22Rv1 (cell line): ENCODE data around the gene ZNF26.
"Not testable (repeated sequence)": the region's sequence is repeated elsewhere in the genome, so short reads cannot be mapped to it uniquely, and the experiment has no call there.

Experiments used
- H3K27ac ChIP-seq: fragments of 450-650 bp; 2 replicates; pipeline ENCODE4 v1.5.1; 2017
- ZFX ChIP-seq: fragments of 450-650 bp; IDR thresholded peaks from 2 replicates; pipeline ENCODE4 v1.6.1; 2017; ENCODE audit warnings: antibody characterized with exemption, borderline replicate concordance
- TF ChIP-seq, protein P1 (sequence below): fragments of 450-650 bp; IDR thresholded peaks from 2 replicates; pipeline ENCODE4 v1.5.1; 2017; ENCODE audit warnings: mild to moderate bottlenecking

Gene ZNF26, protein sequence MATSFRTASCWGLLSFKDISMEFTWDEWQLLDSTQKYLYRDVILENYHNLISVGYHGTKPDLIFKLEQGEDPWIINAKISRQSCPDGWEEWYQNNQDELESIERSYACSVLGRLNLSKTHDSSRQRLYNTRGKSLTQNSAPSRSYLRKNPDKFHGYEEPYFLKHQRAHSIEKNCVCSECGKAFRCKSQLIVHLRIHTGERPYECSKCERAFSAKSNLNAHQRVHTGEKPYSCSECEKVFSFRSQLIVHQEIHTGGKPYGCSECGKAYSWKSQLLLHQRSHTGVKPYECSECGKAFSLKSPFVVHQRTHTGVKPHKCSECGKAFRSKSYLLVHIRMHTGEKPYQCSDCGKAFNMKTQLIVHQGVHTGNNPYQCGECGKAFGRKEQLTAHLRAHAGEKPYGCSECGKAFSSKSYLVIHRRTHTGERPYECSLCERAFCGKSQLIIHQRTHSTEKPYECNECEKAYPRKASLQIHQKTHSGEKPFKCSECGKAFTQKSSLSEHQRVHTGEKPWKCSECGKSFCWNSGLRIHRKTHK

DNA sequence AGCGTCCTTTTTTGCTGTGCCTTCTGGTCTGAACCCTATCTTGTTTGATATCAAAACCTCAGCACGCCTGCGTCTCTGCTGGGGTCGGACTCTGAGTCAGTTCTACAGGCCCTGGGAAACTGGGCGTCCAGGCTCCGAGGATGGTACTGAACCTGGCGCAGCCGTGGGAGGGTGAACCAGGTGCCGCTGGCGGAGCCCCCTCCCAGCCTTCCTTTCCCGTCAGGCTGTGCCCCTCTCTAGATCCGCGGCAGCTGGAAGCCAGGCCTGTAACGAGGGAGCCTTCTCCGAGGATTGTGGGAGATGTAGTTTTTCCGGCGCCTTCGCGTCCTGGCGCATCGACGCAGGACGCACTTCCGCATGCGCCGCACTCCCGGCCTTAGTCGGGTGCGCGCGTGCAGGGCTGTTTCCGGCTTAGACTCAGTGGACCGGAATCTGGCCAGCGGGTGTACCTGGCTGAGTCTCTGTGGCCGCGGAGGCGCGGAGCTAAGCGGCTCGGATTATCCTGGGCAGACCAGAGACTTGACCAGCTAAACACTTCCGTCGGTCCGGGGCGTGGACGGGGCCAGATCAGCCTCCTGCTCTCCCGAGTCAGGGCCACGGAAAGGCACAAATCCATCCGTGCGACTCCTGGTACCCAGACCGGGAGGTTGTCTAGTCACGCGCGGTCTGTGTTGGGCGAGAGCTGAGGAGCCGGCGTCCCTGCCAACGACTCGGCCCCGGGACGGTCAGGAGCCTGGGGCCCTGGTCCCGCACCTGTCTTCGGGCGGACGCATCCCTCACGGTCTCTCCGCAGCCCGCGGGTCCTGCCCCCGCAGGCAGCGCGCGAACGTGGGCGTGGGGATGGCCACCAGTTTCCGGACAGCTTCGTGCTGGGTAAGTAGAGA lies at the start of gene ZNF26:
TSS of gene ZNF26 (plus strand) at position 367 of the 884 bp plus-strand sequence. CDS start at position 841, 474 bp downstream.
- TF ChIP-seq, protein P1, sequence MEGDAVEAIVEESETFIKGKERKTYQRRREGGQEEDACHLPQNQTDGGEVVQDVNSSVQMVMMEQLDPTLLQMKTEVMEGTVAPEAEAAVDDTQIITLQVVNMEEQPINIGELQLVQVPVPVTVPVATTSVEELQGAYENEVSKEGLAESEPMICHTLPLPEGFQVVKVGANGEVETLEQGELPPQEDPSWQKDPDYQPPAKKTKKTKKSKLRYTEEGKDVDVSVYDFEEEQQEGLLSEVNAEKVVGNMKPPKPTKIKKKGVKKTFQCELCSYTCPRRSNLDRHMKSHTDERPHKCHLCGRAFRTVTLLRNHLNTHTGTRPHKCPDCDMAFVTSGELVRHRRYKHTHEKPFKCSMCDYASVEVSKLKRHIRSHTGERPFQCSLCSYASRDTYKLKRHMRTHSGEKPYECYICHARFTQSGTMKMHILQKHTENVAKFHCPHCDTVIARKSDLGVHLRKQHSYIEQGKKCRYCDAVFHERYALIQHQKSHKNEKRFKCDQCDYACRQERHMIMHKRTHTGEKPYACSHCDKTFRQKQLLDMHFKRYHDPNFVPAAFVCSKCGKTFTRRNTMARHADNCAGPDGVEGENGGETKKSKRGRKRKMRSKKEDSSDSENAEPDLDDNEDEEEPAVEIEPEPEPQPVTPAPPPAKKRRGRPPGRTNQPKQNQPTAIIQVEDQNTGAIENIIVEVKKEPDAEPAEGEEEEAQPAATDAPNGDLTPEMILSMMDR, result no peak
- no peak for TF ChIP-seq ZFX
- H3K27ac ChIP-seq, result peak within 1 kb of the TSS; percentile 75

DNA sequence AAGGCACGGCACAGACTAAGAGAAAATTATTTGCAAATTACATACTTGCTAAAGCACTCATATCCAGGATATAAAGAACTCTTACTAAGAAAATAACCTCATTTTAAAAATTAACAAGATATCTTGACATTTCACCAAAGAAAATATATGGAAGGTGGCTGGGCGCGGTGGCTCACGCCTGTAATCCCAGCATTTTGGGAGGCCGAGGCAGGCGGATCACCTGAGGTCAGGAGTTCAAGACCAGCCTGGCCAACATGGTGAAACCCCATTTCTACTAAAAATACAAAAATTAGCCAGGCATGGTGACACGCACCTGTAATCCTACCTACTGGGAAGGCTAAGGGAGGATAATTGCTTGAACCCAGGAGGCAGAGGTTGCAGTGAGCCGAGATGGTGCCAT lies 49.2 kb upstream of the ZNF26 start:
- not testable (repeated sequence) for H3K27ac ChIP-seq

DNA sequence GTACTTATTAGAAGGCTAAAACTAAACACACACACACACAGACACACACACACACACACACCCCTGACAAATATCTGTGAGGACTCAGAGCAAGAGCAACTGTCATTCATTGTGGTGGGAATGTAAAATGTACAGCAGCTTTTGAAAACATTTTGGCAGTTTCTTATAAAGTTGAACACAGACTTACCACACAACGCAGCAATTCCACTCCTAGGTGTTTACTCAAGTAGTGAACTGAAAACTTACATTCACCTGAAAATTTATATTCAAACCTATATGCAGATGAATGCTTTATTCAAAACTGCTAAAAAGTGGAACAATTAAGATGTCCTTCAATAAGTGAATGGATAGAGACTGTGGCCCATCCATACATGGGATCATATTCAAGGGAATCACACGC lies 48.7 kb upstream of the ZNF26 start:
- TF ChIP-seq ZFX, result no peak
- TF ChIP-seq, protein P1, result no peak
- H3K27ac ChIP-seq, result no peak overlapping the region

GRCh38 chr12:132938807-132939206 lies 47.4 kb upstream of the ZNF26 start:
- not testable (repeated sequence) for H3K27ac ChIP-seq

- H3K27ac ChIP-seq, result no peak overlapping the region
- TF ChIP-seq, protein P1, result no peak
- TF ChIP-seq ZFX, result no peak
Observed at GRCh38 chr12:132940071-132940719, 46.0 kb upstream of the ZNF26 start.

GRCh38 chr12:132941336-132941954 lies 44.7 kb upstream of the ZNF26 start:
- no peak overlapping the region for H3K27ac ChIP-seq
- no peak for TF ChIP-seq ZFX
- TF ChIP-seq, protein P1, result no peak

GRCh38 chr12:132942611-132943010 lies 43.6 kb upstream of the ZNF26 start:
- no peak overlapping the region for H3K27ac ChIP-seq
- no peak for TF ChIP-seq ZFX
- TF ChIP-seq, protein P1, result no peak
